Neutrophil (primary cell): ENCODE results near the gene UBASH3A.

Experiments
- H3K27ac ChIP-seq: fragments of 200-600 bp; sonication (generic); 2 replicates; pipeline ENCODE4 v1.5.1; 2016; ENCODE audit warnings: mild to moderate bottlenecking, moderate library complexity
- H3K27me3 ChIP-seq: fragments of 200-600 bp; sonication (generic); 2 replicates; pipeline ENCODE4 v1.6.0; 2016; ENCODE audit warnings: mild to moderate bottlenecking
- H3K36me3 ChIP-seq: fragments of 200-600 bp; sonication (generic); 2 replicates; pipeline ENCODE4 v1.5.1; 2017
- H3K4me1 ChIP-seq, 2 experiments: fragments of 200-600 bp in 1 of 2; sonication (generic) in 1 of 2; 1 replicate in 1 of 2; 2 replicates in 1 of 2; pipeline versions ENCODE4 v1.5.1 to v1.6.1; 2013 to 2016; ENCODE audit warnings: low read depth in 1 of 2, low read length in 1 of 2, mild to moderate bottlenecking in 1 of 2, moderate library complexity in 1 of 2; ENCODE audit not compliant: control insufficient read depth in 1 of 2, insufficient read depth in 1 of 2
- H3K4me3 ChIP-seq, 2 experiments: fragments of 200-600 bp in 1 of 2; sonication (generic) in 1 of 2; 1 replicate in 1 of 2; 2 replicates in 1 of 2; pipeline ENCODE4 v1.5.1; 2013 to 2016; ENCODE audit warnings: low read depth in 1 of 2, low read length in 1 of 2, mild to moderate bottlenecking in 1 of 2, moderate library complexity in 1 of 2
- H3K9me3 ChIP-seq: fragments of 200-600 bp; sonication (generic); 2 replicates; pipeline ENCODE4 v1.5.1; 2016
- CTCF ChIP-seq: fragments of 200-600 bp; sonication (generic); IDR thresholded peaks from 2 replicates; pipeline ENCODE4 v1.5.1; 2016; ENCODE audit warnings: antibody characterized with exemption

Gene UBASH3A

GRCh38 chr21:42370894-42371654 lies 32.6 kb upstream of the UBASH3A start:
- no peak overlapping the region for H3K27ac ChIP-seq
- TF ChIP-seq CTCF, result no peak
- H3K9me3 ChIP-seq, result no peaks in the 10 kb centered on the region
- peaks cover 12% of the 10 kb centered on the region for H3K27me3 ChIP-seq
- H3K4me3 ChIP-seq, result no peak overlapping the region
- no peaks in the 10 kb centered on the region for H3K36me3 ChIP-seq
- H3K4me1 ChIP-seq, result no peaks in the 10 kb centered on the region

GRCh38 chr21:42373196-42373907 lies 30.4 kb upstream of the UBASH3A start:
- no peak overlapping the region for H3K27ac ChIP-seq
- no peaks in the 10 kb centered on the region for H3K9me3 ChIP-seq
- no peaks in the 10 kb centered on the region for H3K4me1 ChIP-seq
- H3K36me3 ChIP-seq, result no peaks in the 10 kb centered on the region
- H3K27me3 ChIP-seq, result peaks cover 12% of the 10 kb centered on the region
- TF ChIP-seq CTCF, result no peak
- H3K4me3 ChIP-seq, result no peak overlapping the region

- H3K36me3 ChIP-seq, result no peaks in the 10 kb centered on the region
- H3K9me3 ChIP-seq, result no peaks in the 10 kb centered on the region
- TF ChIP-seq CTCF, result no peak
- no peak overlapping the region for H3K27ac ChIP-seq
- no peak overlapping the region for H3K4me3 ChIP-seq
- H3K27me3 ChIP-seq, result peaks cover 12% of the 10 kb centered on the region
- no peaks in the 10 kb centered on the region for H3K4me1 ChIP-seq
These were observed 29.7 kb upstream of the UBASH3A start for GRCh38 chr21:42373908-42374455.

- Histone ChIP-seq H3K9me3 (no peaks in the 10 kb centered on the region), H3K4me3 (no peak overlapping the region), H3K27ac (no peak overlapping the region), H3K4me1 (no peaks in the 10 kb centered on the region), H3K36me3 (no peaks in the 10 kb centered on the region), H3K27me3 (peaks cover 12% of the 10 kb centered on the region)
- TF ChIP-seq CTCF, result no peak
These were observed 29.2 kb upstream of the UBASH3A start for GRCh38 chr21:42374457-42374856.

GRCh38 chr21:42374864-42375499 lies 28.7 kb upstream of the UBASH3A start:
- Histone ChIP-seq H3K9me3 (no peaks in the 10 kb centered on the region), H3K27me3 (peaks cover 12% of the 10 kb centered on the region), H3K36me3 (no peaks in the 10 kb centered on the region), H3K4me3 (no peak overlapping the region), H3K27ac (no peak overlapping the region), H3K4me1 (no peaks in the 10 kb centered on the region)
- no peak for TF ChIP-seq CTCF
